GM12878 (cell line): ENCODE measurements around the gene HOXB2.

Experiments used
- BHLHE40 ChIP-seq, 2 experiments: fragments of 450-650 bp in 1 of 2; IDR thresholded peaks; 2 replicates each; pipeline ENCODE4 v1.6.1; 2011 to 2017; ENCODE audit warnings: low read depth in 2 of 2, borderline replicate concordance in 1 of 2, improper control_type of control experiment in 1 of 2, low read length in 1 of 2, mild to moderate bottlenecking in 1 of 2
- NR2C2 ChIP-seq: IDR thresholded peaks from 2 replicates; pipeline ENCODE4 v1.6.1; 2011; ENCODE audit warnings: borderline replicate concordance, low read depth; ENCODE audit not compliant: control insufficient read depth, insufficient read length

GRCh38 chr17:48517478-48517877 is 27.4 kb downstream of the HOXB2 start:
- TF ChIP-seq NR2C2 (no peak), BHLHE40 (IDR thresholded peaks at IDR 0.05; ENCODE audit: borderline replicate concordance in 1 of 2, low read depth in 2 of 2, low read length in 1 of 2) (peak in 1 of 2 experiments; percentile 17; a peak in 1 of 4 replicates)
